ENCODE measurements around the gene CEP128.

The CEP128 gene

DNA sequence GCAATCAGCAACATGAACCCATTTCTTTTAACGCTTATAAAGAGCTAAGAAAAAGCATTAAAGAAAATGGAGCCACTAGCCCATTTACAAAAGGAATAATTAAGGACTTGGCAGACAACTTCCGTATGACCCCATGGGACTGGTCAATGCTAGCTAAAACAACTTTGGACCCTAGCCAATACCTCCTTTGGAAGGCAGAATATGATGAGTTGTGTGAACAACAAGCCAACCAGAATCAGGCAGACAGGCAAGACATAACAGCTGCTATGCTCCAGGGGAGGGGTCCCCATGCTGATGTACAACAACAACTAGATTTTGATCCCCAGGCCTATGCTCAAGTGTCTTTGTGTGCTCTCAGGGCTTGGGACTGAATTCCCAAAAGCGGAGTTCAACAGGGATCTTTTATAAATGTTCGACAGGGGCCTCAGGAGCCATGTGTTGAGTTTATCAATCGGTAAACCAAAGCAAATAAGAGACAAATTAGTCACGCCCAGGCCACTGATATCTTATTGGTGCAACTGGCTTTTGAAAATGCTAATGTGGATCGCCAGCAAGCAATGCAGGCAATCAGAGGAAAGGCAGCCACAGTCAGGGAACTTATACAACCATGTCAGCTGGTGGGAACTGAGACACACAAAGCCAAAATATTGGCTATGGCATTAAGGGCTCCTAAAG is 475.9 kb downstream of the CEP128 start:
- DNase-seq, result no peak

GRCh38 chr14:80464531-80465149 is 476.9 kb downstream of the CEP128 start:
- DNase-seq, result no peak

DNA sequence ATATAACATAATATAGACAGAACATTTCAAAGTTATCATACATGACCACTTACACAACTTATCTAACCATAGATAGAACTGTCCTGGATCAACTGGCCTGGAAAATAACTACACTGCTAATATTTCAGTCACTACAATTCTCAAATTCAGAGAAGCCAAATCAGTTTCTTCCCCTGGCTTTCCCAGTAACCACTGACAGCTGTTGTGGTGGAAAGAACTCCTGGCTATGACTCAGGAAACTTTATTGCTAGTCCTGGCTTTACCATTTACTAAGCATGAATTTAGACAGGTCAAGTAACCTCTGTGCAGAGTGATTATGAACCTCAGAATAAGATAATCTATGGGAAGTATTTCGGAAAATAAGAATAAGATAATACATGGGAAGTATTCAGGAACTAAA is 485.3 kb downstream of the CEP128 start:
- DNase-seq, result no peak

DNA sequence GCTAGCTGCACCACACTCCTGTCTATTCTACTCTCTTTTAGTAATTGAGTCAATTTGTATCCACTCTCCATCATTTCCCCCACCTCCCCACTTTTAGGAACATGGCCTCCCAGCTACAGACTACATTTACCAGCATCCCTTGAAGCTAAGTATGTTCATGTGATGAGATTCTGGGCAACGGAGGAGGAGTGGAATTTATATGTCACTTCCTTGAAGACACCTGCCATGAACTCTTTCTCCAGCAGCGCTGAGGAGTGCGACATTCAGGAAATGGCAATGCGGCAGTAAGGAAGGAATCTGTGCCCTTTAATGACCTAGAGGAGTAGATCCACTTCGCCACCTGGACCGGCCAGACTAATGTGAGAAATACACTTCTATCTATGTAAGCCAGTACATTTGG is 486.5 kb downstream of the CEP128 start:
- DNase-seq, result no peak

DNA sequence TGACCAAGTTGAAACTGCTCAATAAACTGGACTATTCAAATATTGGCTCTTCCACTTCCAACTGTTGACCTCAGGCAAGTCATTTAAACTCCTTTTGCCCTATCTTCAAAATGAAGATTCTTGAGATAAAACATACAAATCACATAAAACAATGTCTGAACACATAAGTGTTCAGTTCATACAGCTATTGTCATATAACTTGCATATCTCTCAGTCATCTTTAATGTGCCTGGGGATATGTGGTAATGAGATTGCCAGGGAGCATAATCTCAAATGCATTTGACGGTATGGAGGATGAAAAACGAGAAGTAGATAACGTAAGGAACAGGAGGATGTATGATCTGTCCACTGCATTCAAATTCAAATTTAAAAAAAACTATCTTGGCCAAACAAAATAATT is 493.3 kb downstream of the CEP128 start:
- no peak for DNase-seq

GRCh38 chr14:80447392-80447791 is 494.1 kb downstream of the CEP128 start:
- DNase-seq, result no peak

Measured in NCI-H2029 (cell line).